T-helper 17 cell (primary cell): ENCODE results near the gene GABBR2. TPM values are rescaled to one million over a fixed set of nuclear protein-coding genes. Genes with fewer than 3 reads are reported as not detected.

ENCODE experiments used
- ATAC-seq: fragments of 150-1000 bp; cut with Tn5 transposase; 2 replicates; pipeline ENCODE4 v1.10.0; 2021; ENCODE audit warnings: mild to moderate bottlenecking, moderate library complexity
- DNase-seq, 3 donors: peaks; one replicate each; pipeline versions ENCODE4 v3.0.0 to v3.0.0-alpha.2; 2020 to 2021
- H3K9me3 ChIP-seq: one replicate; pipeline ENCODE4 v1.7.0; 2013; ENCODE audit warnings: low read length, mild to moderate bottlenecking; ENCODE audit not compliant: control insufficient read depth, poor library complexity, severe bottlenecking
- H3K27ac Mint-ChIP-seq: one replicate; pipeline ENCODE4 v1.8.0; 2022; ENCODE audit warnings: mild to moderate bottlenecking, moderate library complexity, mixed read lengths
- H3K27me3 Mint-ChIP-seq: one replicate; pipeline ENCODE4 v1.8.0; 2022; ENCODE audit warnings: mixed read lengths
- H3K36me3 Mint-ChIP-seq: one replicate; pipeline ENCODE4 v1.8.0; 2022; ENCODE audit warnings: low read depth, mixed read lengths
- H3K4me1 Mint-ChIP-seq: one replicate; pipeline ENCODE4 v1.8.0; 2022; ENCODE audit warnings: mild to moderate bottlenecking, mixed read lengths
- H3K4me3 Mint-ChIP-seq: one replicate; pipeline ENCODE4 v1.8.0; 2022; ENCODE audit warnings: mild to moderate bottlenecking, moderate library complexity, mixed read lengths
- total RNA-seq, 4 donors: library from RNA in 2 of 4; stranded (reverse) in 2 of 4; gene quantifications; one replicate each; pipeline ENCODE4 v1.2.3 and lab custom pipeline; 2022 to 2026

Gene GABBR2
- total RNA-seq, 2 donors from 2014 or later: not detected

GRCh38 chr9:98627296-98627695 lies 81.4 kb downstream of the GABBR2 start:
- H3K4me3 Mint-ChIP-seq: no peak overlapping the region
- DNase-seq: no peak
- H3K9me3 ChIP-seq: no peaks in the 10 kb centered on the region
- H3K36me3 Mint-ChIP-seq: peaks cover 2% of the 10 kb centered on the region
- no peaks in the 10 kb centered on the region for H3K4me1 Mint-ChIP-seq
- no peak for ATAC-seq
- H3K27ac Mint-ChIP-seq: no peak overlapping the region
- peaks cover 45% of the 10 kb centered on the region for H3K27me3 Mint-ChIP-seq

- Mint-ChIP-seq H3K4me1 (no peaks in the 10 kb centered on the region), H3K4me3 (no peak overlapping the region), H3K27me3 (peaks cover 57% of the 10 kb centered on the region), H3K36me3 (peaks cover 2% of the 10 kb centered on the region), H3K27ac (no peak overlapping the region)
- no peak for DNase-seq
- no peaks in the 10 kb centered on the region for H3K9me3 ChIP-seq
- ATAC-seq: no peak
Measured at GRCh38 chr9:98625728-98626127, 83.0 kb downstream of the GABBR2 start.

GRCh38 chr9:98619788-98620187 lies 88.9 kb downstream of the GABBR2 start:
- no peak overlapping the region for H3K4me3 Mint-ChIP-seq
- H3K27ac Mint-ChIP-seq: no peak overlapping the region
- no peaks in the 10 kb centered on the region for H3K36me3 Mint-ChIP-seq

GRCh38 chr9:98615633-98616032 lies 93.1 kb downstream of the GABBR2 start:
- H3K9me3 ChIP-seq: no peaks in the 10 kb centered on the region
- DNase-seq (no peak), ATAC-seq (no peak)
- Mint-ChIP-seq H3K27me3 (peaks cover 61% of the 10 kb centered on the region), H3K36me3 (no peaks in the 10 kb centered on the region), H3K4me1 (peaks cover 2% of the 10 kb centered on the region), H3K27ac (no peak overlapping the region), H3K4me3 (no peak overlapping the region)

More at GRCh38 chr9:98619788-98620187, 88.9 kb downstream of the GABBR2 start:
- no peaks in the 10 kb centered on the region for H3K9me3 ChIP-seq
- no peak for ATAC-seq
- no peak for DNase-seq
- Mint-ChIP-seq H3K27me3 (peaks cover 58% of the 10 kb centered on the region), H3K4me1 (peaks cover 2% of the 10 kb centered on the region)

- no peak for ATAC-seq
- no peak overlapping the region for H3K4me3 Mint-ChIP-seq
- no peak for DNase-seq
- no peaks in the 10 kb centered on the region for H3K9me3 ChIP-seq
- no peaks in the 10 kb centered on the region for H3K36me3 Mint-ChIP-seq
- peaks cover 63% of the 10 kb centered on the region for H3K27me3 Mint-ChIP-seq
- H3K27ac Mint-ChIP-seq: no peak overlapping the region
- peaks cover 2% of the 10 kb centered on the region for H3K4me1 Mint-ChIP-seq
Measured at GRCh38 chr9:98614941-98615340, 93.8 kb downstream of the GABBR2 start.

- DNase-seq (no peak), ATAC-seq (no peak)
- peaks cover 69% of the 10 kb centered on the region for H3K27me3 Mint-ChIP-seq
- no peak overlapping the region for H3K27ac Mint-ChIP-seq
- H3K4me3 Mint-ChIP-seq: no peak overlapping the region
- H3K36me3 Mint-ChIP-seq: no peaks in the 10 kb centered on the region
- no peaks in the 10 kb centered on the region for H3K9me3 ChIP-seq
- peaks cover 2% of the 10 kb centered on the region for H3K4me1 Mint-ChIP-seq
Measured at GRCh38 chr9:98612061-98612752, 96.5 kb downstream of the GABBR2 start.

- H3K27me3 Mint-ChIP-seq: peaks cover 63% of the 10 kb centered on the region
- H3K4me3 Mint-ChIP-seq: no peak overlapping the region
- DNase-seq (no peak), ATAC-seq (no peak)
- H3K4me1 Mint-ChIP-seq: peaks cover 2% of the 10 kb centered on the region
- H3K27ac Mint-ChIP-seq: no peak overlapping the region
- H3K36me3 Mint-ChIP-seq: no peaks in the 10 kb centered on the region
- no peaks in the 10 kb centered on the region for H3K9me3 ChIP-seq
Measured at GRCh38 chr9:98611319-98611718, 97.4 kb downstream of the GABBR2 start.

GRCh38 chr9:98610711-98611110 lies 98.0 kb downstream of the GABBR2 start:
- H3K4me1 Mint-ChIP-seq: peaks cover 2% of the 10 kb centered on the region
- H3K36me3 Mint-ChIP-seq: no peaks in the 10 kb centered on the region
- DNase-seq (no peak), ATAC-seq (no peak)
- no peak overlapping the region for H3K4me3 Mint-ChIP-seq
- peaks cover 57% of the 10 kb centered on the region for H3K27me3 Mint-ChIP-seq
- no peak overlapping the region for H3K27ac Mint-ChIP-seq
- no peaks in the 10 kb centered on the region for H3K9me3 ChIP-seq

- Mint-ChIP-seq H3K4me1 (peaks cover 2% of the 10 kb centered on the region), H3K27me3 (peaks cover 52% of the 10 kb centered on the region), H3K27ac (no peak overlapping the region), H3K4me3 (no peak overlapping the region), H3K36me3 (no peaks in the 10 kb centered on the region)
- ATAC-seq (no peak), DNase-seq (no peak)
- H3K9me3 ChIP-seq: no peaks in the 10 kb centered on the region
Measured at GRCh38 chr9:98610211-98610610, 98.5 kb downstream of the GABBR2 start.

- H3K4me3 Mint-ChIP-seq: no peak overlapping the region
- ATAC-seq: no peak
Measured at GRCh38 chr9:98609646-98610045, 99.1 kb downstream of the GABBR2 start.

GRCh38 chr9:98607787-98608186 lies 100.9 kb downstream of the GABBR2 start:
- no peaks in the 10 kb centered on the region for H3K9me3 ChIP-seq
- H3K4me1 Mint-ChIP-seq: no peaks in the 10 kb centered on the region
- H3K36me3 Mint-ChIP-seq: no peaks in the 10 kb centered on the region
- DNase-seq (no peak), ATAC-seq (no peak)
- H3K27me3 Mint-ChIP-seq: peaks cover 43% of the 10 kb centered on the region
- H3K4me3 Mint-ChIP-seq: no peak overlapping the region
- H3K27ac Mint-ChIP-seq: no peak overlapping the region

More at GRCh38 chr9:98609646-98610045, 99.1 kb downstream of the GABBR2 start:
- H3K9me3 ChIP-seq: no peaks in the 10 kb centered on the region
- no peak overlapping the region for H3K27ac Mint-ChIP-seq
- no peaks in the 10 kb centered on the region for H3K4me1 Mint-ChIP-seq
- H3K36me3 Mint-ChIP-seq: no peaks in the 10 kb centered on the region
- H3K27me3 Mint-ChIP-seq: peaks cover 47% of the 10 kb centered on the region
- DNase-seq: no peak

- ATAC-seq (no peak), DNase-seq (no peak)
- no peak overlapping the region for H3K4me3 Mint-ChIP-seq
- no peak overlapping the region for H3K27ac Mint-ChIP-seq
- no peaks in the 10 kb centered on the region for H3K4me1 Mint-ChIP-seq
- H3K27me3 Mint-ChIP-seq: peaks cover 40% of the 10 kb centered on the region
- no peaks in the 10 kb centered on the region for H3K36me3 Mint-ChIP-seq
- H3K9me3 ChIP-seq: no peaks in the 10 kb centered on the region
Measured at GRCh38 chr9:98607152-98607551, 101.6 kb downstream of the GABBR2 start.

- no peaks in the 10 kb centered on the region for H3K9me3 ChIP-seq
- H3K27me3 Mint-ChIP-seq: peaks cover 36% of the 10 kb centered on the region
- DNase-seq: no peak
- no peaks in the 10 kb centered on the region for H3K4me1 Mint-ChIP-seq
- H3K27ac Mint-ChIP-seq: no peak overlapping the region
- H3K4me3 Mint-ChIP-seq: no peak overlapping the region
- H3K36me3 Mint-ChIP-seq: no peaks in the 10 kb centered on the region
- ATAC-seq: no peak
Measured at GRCh38 chr9:98606730-98607129, 102.0 kb downstream of the GABBR2 start.

- no peak for DNase-seq
- Mint-ChIP-seq H3K4me1 (no peaks in the 10 kb centered on the region), H3K27me3 (peaks cover 34% of the 10 kb centered on the region)
Measured at GRCh38 chr9:98605116-98605515, 103.6 kb downstream of the GABBR2 start.

More at GRCh38 chr9:98605116-98605515, 103.6 kb downstream of the GABBR2 start:
- H3K9me3 ChIP-seq: no peaks in the 10 kb centered on the region
- H3K36me3 Mint-ChIP-seq: no peaks in the 10 kb centered on the region
- no peak overlapping the region for H3K27ac Mint-ChIP-seq
- ATAC-seq: no peak
- H3K4me3 Mint-ChIP-seq: no peak overlapping the region
